HG03060 (cell line): Measurements from ENCODE around the gene ATG4D.
"Not testable (repeated sequence)": the region's sequence is repeated elsewhere in the genome, so short reads cannot be mapped to it uniquely, and the experiment has no call there.

Source experiments
- ATAC-seq: cut with Tn5 transposase; IDR thresholded peaks from one replicate; pipeline ENCODE4 v1.9.1; 2021; ENCODE audit warnings: low read depth, moderate number of reproducible peaks; ENCODE audit not compliant: unreplicated experiment

The ATG4D gene

GRCh38 chr19:10573793-10574192 lies 30.1 kb downstream of the ATG4D start:
- not testable (repeated sequence) for ATAC-seq

DNA sequence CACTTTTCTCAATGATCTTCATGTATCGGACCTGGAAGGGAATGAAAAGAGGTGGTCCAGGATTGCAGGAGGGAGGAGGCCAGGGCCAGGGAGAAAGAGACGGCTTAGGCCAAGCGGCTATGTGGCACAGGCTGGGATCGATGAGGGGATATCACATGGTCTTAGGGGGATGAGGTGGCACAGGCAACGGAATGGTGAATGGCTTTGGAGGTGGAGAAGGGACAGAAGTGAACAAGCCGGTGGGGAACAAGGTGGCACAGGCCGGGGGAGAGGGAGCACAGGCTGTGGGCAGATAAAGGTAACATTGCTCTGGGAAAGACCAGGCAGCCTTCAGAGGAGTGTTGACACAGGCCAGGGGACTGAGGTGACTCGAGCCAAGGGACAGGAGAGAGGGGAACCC lies 30.8 kb downstream of the ATG4D start:
- ATAC-seq, result no peak

DNA sequence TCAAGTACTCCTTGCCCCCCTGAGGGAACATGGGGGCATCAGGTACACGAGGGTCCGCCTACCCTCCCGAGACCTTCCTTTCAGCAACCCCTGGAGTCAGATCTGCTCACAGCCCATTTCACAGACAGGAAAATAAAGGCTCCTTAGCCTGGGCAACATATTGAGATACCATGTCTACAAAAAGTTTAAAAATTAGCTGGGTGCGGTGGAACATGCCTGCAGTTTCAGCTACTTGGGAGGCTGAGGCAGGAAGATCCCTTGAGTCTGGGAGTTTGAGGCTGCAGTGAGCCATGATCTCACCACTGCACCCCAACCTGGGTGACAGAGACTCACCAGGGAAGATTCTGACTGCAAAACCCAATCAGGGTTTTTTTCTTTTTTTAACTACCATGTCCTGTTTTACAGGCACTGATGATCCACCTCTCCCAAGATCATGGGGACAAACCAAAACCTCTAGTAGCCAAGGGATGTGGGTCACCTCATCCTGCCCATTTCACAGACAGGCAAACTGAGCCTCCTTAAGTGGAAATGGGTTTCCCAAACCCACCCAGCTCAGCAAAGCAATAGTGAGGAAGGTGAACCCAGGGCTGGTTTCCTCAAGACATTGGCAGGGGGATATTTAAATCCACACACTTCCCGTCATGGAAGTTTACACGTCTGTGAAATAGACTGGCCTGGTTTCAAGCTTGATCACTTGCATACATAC lies 31.5 kb downstream of the ATG4D start:
- no peak for ATAC-seq

- ATAC-seq, result no peak
Observed at GRCh38 chr19:10577951-10578350, 34.2 kb downstream of the ATG4D start.

DNA sequence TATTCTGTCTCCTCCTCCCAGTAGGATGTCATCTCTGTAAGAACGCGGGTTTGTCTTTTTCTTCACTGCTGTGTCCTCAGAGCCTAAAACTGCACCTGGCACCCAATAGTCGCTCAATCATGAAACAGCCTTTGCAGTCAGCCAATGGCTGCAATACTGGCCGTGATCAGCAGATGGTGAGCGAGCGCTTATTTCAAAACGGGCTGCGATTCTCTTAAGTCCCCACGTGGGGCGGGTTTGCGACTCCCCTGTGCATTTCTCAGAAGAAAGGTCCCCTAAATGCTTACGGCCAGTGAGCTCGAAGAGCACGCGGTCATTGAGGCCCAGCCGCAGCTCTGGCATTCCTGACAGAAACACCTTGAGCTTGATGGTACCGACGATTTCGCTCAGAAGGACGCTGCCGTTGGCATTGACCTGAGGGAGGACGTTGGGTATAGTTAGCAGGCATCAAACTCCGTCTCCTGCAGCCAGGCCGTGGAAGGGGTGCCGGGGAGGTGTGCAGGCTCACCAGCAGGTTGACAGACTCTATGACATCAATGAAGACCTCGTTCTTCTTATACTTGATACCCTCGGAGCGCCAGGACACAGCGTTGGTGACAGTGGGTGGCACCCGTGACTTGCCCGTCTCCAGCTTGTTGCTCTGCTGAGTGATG lies 37.4 kb downstream of the ATG4D start:
- no peak for ATAC-seq

DNA sequence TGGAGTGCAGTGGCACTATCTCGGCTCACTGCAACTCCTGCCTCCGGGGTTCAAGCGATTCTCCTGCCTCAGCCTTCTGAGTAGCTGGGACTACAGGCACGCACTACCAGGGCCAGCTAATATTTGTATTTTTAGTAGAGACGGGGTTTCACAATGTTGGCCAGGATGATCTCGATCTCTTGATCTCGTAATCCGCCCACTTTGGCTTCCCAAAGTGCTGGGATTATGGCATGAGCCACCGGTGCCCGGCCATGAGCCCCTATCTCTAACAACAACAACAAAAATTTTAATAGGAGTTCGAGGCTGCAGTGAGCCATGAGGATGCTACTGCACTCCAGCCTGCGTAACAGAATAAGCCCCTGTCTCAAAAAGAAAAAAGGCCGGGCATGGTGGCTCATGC lies 38.4 kb downstream of the ATG4D start:
- no peak for ATAC-seq

GRCh38 chr19:10583036-10583776 lies 39.5 kb downstream of the ATG4D start:
- ATAC-seq, result no peak

DNA sequence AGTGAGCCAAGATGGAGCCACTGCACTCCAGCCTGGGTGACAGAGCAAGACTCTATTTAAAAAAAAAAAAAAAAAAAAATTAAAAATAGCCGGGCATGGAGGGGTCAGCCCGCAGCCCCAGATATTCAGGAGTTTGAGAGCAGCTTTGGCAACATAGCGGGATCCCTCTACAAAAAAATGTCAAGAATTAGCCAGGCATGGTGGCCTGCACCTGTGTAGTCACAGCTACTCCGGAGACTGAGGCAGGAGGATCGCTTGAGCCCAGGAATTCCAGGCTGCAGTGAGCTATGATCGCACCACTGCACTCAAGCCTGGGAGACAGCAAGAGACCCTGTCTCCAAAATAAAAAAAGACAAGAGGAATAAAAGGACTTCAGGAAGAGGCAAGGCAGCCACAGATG lies 42.7 kb downstream of the ATG4D start:
- ATAC-seq, result no peak

- ATAC-seq, result no peak
Observed at GRCh38 chr19:10587022-10587838, 43.5 kb downstream of the ATG4D start, which contains the start of gene AP1M2. Gene AP1M2 (minus strand): TSS chr19:10587312. CDS start chr19:10587231, 81 bp downstream.

DNA sequence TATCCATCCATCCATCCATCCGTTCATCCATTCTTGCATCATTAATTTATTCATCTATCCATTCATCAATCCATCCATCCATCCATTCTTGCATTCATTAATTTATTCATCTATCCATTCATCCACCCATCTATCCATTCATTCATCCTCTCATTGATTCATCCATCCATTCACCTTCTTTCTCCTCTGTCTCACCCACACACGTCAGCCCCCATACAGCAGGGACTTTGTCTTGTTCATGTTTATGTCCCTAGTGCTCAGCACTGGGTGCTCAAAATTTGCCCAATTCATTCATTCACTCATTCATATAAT lies 44.1 kb downstream of the ATG4D start:
- ATAC-seq, result no peak

DNA sequence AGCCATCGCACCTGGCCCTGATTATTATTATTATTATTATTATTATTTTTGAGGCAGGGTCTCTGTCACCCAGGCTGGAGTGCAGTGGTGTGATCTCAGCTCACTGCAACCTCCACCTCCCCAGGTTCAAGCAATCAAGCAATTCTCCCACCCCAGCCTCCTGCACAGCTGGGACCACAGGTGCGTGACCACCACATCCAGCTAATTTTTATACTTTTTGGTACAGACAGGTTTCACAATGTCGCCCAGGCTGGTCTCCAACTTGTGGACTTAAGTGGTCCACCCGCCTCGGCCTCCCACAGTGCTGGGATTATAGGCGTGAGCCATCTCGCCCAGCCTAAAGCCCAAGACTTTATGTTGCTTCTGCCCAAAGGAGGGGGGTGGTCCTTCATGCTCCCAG lies 49.4 kb downstream of the ATG4D start:
- no peak for ATAC-seq

DNA sequence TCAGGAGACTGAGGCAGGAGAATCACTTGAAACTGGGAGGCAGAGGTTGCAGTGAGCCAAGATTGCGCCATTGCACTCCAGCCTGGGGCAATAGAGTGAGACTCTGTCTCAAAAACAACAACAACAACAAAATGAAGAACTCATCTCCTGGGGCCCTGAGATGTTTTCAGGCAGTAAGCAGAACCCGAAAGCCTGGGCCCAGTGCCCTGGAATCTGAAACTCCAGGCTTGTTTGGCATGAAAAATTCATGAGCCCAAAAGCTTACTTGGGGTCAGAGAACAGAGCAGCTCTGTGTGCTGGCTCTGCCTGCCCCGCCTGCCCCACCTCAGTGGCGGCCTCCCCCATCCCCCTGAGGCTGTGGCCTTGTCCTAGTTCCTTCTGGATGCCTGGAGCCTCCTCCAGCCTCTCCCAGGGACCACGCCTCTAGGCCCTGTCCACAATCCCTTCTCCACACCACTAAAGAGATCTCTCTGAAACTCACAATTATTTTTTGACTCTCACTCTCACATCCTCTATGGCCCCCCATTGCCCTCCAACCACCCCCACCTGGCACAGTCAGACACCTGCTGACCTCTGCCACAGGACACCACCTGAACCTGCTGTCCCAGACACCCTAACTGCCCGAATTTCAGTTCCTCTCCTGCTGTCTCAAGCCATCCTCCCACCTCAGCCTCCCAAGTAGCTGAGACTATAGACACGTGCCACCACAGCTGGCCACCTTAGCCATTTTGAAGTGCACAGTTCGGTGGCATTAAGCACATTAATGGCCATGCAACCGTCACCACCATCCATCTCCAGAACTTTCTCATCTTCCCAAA lies 50.3 kb downstream of the ATG4D start:
- ATAC-seq, result peak; percentile 50

- no peak for ATAC-seq
Observed at GRCh38 chr19:10600149-10600548, 56.4 kb downstream of the ATG4D start.

- ATAC-seq, result no peak
Observed at GRCh38 chr19:10601999-10602329, 58.3 kb downstream of the ATG4D start.

GRCh38 chr19:10602330-10603083 lies 58.8 kb downstream of the ATG4D start:
- ATAC-seq, result no peak
